AG08396 (cell line): ENCODE measurements around the gene FBXO48.

Experiments
- DNase-seq: peaks from one replicate; pipeline ENCODE4 v3.0.0; 2012; ENCODE audit warnings: low spot score, mixed read lengths

FBXO48 gene

DNA sequence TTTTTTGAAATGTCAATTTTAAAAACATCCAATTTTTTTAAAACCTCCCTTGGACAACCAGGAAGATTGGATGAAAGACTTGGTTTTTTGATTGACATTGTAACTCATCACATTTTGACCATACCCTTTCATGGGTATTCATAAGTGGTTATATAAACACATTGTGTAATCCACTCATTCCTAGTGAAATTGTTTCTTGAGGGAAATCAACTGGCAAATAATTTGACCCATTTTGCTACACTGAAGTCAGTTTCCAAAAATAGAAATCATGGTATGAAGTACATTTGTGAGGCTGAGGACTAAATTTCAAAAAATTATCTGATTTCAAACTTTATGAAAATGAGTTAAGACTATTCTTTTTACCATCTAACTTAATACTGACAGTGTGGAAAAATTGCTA is 31.5 kb downstream of the FBXO48 start:
- no peak for DNase-seq

DNA sequence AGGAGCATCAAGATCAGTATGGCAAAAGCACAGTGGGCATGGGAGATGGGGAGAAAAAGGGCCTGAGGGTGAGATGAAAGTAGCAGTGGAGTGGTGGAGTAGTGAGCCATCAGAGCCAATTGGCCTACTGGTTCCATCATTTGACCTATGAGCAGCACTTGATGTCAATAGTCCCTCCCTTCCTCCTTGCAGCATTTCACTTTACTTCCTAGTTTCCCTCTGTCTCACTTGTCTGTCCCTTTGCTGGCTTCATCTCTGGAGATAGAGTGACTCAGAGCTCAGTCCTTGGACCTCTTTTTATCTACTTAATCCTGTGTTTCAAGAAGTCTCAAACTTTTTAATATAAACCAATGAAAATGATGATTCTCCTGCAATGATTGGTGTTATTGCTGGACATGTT is 32.1 kb downstream of the FBXO48 start:
- no peak for DNase-seq

DNA sequence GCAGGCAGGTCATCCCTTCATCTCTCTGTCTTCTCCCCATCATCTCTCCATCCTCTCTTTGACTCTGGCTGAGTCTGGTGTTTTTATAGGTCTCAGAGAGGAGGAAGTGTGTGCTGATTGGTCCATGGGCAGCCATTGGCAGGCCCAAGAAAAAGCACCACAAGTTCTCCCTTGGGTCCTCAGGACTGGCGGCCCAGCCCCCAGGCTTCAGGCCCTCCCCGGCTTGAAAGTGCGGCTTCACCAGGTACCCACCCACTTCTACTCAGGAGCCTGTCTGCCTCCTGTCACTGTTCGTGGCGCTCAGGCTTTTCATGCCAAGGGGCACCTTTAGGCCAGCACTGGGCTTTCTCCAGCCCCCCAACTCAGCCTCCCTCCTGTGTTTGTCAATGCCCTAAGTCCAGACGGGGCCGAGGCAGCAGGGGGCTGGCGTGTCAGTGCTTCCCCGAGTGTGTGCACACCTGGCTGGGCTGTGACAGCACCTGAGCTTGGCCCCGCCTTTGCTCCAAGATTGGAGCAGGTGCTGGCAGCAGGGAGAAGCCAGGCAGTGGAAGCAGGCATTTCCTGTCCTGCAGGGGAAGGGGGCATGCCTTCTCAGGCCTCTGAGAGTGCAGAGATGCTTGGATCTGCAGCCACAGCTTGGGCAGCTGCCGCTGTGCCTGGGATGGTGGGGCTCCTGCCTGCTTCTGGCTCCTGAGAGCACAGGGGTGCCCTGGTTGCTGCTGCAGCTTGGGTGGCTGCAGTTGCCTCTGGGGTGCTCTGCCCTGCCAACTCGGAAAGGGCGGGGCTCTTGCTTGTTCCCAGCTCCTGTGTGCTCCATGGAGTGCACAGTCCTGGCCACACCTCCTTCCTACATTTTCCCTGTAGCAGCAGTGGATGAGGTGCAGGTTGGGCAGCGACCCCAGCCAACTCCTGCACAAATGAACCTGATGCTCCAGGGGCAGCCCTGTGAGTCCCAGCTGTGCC is 34.1 kb downstream of the FBXO48 start:
- DNase-seq, result no peak

DNA sequence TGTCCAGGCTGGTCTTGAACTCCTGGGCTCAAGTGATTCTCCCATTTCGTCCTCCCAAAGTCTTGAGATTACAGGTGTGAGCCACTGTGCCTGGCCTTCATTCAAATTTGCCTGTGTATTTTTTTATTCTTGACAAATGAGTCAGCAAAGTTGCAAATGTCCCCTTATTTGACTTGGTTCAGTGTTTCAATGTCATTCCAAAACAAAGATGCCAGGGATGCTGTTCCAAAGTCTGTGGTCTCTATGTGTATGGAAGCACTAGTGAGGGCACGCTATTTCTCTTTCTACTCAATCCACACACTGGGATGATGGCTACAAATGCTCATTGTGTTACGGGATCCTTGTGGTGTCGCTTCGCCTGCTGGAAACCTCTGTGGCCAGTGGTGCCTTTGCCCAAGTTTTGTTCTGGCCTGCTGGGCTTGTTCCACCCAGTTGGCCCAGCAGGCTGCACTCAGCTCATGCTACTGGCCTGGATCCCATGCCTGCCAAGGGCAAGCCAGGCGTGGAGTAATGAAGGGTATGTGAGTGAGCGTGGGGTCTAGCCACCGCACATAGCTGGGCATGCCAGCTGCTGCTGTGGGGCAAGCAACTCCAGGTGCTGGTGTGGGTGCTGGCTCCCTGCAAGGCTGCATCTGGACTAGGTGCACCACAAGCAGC is 35.6 kb downstream of the FBXO48 start:
- DNase-seq, result no peak

DNA sequence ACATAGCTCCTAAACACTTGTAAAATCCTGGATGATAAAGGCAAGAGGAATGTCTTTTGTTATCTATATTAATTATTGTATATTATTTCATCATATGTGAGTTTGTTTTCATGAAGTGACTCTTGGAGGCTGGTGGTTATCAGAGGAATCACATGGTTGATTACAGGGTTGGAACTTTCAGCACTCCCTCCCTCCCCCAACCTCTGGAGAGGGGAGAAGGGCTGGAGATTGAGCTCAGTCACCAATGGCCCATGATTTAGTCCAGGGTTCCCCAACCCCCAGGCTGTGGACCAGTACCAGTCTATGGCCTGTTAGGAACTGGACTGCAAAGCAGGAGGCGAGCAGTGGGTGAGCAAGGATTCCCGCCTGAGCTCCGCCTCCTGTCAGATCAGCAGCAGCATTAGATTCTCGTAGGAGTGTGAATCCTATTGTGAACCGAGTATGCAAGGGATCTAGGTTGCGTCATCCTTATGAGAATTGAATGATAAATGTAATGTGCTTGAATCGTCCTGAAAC is 37.7 kb downstream of the FBXO48 start:
- no peak for DNase-seq

DNA sequence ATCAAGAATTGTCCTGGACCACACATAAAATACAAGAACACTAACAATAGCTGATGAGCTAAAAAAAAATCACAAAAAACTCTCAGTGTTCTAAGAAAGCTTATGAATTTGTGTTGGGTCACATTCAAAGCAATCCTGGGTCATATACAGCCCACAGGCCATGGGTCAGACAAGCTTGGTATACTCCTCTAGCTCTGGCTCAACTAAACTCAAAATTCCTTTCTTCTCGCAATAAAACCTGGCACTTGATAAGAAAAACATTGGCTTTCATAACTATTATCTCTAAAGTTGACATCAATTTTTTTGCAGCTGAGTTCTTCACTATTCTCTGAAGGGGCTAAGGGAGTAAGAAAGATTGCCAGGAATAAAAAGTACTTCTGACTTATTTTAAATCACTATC is 38.3 kb downstream of the FBXO48 start:
- DNase-seq, result no peak

DNA sequence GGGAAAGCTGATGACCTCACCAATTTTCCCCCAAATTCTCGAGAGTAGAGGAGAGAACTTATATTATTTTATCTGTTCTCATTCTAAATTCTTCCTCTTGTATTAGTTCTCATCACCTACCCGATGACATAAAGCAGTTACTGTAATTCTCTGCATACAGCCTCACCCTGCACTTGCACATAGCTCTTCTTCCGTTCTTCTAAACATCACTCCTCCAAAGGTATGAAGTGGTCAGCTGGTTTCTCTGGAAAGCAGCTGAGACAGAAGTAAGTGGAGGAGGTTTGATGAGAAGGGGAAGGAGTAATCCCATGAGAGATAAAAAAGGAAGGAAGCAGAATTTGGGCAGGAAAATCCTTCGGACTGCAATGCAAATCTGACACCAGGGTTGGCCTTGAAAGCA is 39.0 kb downstream of the FBXO48 start:
- no peak for DNase-seq

DNA sequence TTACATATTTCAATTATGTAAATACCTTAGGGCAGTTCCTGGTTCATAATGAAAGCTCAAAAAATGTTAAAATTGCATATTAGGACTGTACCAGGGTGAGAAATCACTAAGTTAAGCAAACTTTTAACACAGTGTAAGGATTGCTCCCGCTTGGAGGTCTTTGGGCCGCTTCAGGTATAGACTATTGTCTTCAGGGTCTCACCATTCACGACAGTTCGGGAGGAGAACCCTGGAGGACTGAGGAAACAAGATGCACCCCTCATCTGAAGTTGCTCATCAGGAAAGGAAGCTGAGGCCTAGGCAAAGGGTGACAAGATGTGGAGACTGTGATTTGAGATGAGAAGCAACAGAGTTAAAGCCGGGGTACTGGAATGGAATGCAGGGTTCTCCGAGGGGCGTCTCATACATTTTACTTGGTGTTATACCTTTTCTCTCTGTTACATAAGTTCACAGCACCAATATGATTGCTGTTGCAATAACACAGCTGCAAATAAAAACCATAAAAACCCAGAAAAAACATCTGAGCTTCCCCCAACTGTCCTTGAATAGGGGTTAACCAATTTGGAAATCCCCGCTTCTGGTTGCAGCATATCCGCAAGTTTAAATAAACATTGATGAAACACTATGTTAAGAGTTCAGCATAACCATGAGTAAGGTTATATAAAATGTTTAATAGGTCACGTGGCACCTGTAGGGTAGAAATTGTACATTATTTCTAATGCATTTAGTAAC is 40.1 kb downstream of the FBXO48 start:
- DNase-seq, result peak; percentile 21

DNA sequence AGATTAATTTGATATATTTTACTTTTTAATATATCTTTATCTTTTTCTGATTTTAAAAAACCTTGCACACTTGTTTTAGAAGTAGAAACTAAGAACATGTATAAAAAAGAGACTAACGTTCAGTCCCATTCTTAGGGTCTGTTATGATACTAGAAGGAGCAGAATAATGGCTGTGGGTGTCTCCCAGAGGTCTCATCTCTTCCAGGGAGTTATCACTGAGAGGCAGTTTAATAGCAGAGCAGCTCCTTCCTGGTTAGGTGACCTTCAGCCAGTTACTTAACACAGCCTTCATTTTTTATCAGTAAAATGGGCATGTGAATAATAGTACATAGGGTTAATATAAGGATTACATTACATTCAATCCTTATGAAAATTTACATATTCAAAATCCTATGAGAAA is 40.6 kb downstream of the FBXO48 start:
- no peak for DNase-seq

DNA sequence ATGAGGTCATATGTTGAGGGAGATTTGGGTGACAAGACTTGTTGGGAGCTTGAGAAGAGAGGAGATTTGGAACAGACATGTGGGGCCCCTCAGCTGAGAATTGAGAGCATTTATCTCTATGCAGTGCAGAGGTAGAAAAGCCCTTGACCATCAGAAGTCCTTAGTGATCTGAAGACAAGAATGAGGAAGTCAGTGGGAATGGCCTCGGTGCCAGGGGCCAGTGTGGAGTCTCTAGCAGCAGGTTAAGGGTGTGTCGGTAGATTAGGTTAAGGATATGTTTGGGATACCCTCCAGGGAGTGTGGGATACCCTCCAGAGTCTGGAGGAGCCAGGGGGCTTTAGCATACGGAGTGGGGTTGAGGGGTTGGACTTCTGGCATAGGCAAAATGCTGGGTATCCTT is 41.6 kb downstream of the FBXO48 start:
- no peak for DNase-seq

DNA sequence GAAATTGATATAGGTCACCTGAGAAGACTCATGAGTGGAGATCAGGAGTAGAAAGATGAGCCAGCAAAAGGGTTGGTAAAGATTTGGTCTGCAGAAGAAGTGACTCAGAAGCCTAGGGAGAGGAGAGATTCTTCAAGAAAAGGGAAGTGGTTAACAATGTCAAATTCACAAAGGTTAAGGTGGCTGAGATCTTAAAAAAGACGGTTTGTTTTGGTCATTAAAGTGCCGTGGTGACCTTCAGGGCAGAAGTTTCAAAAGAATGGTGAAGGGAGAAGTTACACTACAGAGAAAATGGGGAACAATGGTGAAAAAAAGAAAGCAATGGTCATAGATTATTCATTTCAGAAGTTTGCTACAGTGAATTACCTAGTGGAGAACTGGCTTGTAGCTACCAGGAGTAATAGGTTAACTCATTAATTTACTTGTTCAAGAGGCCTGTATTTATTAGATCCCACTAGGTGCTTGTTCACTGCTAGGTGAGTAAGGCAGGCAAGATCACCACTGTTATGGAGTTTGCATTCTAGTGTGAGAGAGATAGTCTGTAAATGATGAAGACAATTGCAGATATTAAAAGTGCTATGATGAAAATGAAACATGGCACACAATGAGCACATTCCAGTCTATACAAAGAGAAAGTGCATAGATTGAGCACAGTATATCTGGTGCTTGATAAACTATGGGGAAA is 43.0 kb downstream of the FBXO48 start:
- no peak for DNase-seq

DNA sequence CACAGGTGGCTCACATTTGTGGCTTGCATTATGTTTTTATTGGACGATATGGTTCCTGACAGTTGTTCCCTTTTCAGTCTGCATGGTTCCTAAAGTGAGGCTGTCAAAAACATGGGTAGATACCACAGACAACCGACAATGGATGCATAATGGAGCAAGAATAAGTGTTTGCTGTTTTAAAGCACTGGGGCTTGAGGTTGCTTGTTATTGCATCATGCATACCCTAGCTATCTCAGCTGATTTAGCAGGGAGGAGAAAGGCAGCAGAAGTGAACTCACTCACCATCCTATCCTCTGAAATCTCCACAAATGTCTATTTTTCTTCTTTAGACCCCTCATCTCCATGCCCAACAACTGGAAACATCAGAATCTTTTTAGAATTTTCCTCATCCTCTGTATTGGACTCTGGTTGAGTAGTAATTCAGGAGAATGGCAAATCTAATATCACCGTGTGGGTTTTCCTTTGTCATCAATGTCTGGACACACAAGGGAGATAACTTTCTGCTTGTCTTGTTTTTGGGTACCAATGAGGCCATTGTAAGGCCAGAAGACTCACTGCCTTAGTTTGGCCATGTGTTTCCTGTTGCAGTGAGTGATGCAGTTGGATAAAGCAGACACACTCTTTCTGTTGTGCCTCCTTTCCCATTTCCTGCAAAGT is 46.7 kb downstream of the FBXO48 start:
- DNase-seq, result no peak

DNA sequence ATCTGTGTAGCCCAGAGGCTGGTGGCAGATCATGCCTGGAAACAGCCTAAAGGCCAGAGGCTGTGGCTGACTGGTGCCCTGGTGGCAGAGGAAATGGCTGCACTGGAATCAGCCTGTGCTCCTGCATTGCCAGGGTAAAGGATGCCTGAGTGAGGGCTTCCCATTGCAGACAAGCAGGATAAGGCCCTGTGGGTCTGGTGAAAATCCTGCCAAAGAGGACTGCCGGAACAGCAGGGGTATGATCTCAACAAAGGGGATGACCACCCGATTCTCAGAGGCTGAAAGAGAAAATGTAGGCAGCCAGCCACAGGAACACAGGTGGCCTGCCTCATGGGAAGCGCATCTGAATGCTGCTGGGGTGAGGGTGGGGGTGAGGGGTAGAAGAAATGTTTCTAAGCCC is 48.2 kb downstream of the FBXO48 start:
- no peak for DNase-seq

DNA sequence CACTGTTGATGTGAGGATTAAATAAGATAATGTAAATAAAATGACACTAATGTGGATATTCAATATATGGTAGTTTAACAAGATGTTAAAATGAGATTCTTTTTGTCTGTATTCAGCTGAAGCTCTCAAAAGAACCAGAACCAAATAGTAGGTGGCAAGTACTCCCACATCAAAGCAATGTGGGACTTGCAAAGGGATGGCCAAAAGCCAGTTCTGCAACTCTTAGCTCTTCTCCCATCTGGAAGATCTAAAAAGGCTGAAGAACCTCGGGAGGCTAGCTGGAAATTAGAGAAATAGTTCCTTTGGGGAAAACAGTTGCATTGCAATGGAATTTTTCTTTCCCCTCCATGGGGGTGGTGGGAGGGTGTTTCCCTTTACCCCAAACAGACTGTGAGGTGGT is 48.7 kb downstream of the FBXO48 start:
- no peak for DNase-seq

DNA sequence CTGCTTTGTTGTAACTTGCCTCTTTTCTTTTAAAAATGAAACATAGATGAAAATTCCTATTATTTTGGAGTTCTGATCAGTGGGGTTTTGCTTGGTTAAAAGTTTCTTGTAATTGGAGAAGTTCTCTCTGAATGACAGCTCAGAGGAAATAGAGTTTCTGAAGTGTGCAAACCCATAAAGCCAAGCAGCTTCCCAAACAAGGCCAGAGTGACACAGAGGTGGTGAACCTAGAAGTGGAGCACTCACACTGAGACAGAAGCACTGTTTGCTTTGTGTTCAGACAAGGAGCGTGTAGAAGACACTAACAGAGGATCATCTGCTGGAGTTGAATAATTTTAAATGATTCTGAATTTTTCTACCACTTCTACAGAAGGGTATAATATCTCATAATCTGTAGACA is 49.2 kb downstream of the FBXO48 start:
- DNase-seq, result no peak

DNA sequence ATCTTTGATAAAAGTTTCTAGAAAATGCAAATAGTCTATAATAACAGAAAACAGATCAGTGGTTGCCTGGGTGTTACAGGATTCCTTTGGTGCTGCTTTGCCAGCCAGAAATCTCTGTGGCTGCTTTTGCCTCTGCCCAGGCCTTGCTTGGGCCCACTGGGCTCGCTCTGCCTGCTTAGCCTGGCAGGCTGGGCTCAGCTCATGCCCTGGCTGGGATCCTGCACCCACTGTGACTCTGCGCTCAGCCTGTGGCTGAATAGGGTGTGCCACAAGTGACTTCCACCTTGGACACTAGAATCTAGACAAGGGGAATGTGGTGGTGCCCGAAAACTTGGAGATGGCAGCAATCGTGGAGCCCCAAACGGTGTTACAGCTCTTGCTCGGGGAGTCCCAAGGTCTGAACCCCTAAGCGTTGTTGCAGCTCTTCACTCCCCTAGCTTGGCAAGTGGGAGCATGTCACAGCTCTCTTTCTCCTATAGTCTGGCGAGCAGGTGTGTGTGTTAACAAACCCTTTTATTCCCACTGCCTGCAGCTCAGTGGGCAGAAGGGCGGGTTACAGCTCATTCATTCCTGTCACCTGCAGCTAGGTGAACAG is 50.9 kb downstream of the FBXO48 start:
- DNase-seq, result no peak

DNA sequence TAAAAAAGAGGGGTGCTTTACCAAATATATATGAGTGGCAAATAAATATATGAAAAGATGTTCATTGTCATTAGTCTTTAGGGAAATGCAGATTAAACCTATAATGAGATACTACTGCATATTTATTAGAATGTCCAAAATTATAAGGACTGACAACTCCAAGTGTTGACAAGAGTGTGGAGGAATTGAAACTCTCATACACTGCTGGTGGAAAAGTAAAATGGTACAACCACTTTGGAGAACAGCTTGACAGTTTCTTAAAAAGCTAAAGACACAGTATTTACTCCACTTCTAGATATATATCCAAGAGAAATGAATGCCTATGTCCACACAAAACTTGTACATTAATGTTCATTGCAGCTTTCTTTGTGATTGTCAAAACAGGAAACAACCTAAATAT is 51.6 kb downstream of the FBXO48 start:
- DNase-seq, result no peak

DNA sequence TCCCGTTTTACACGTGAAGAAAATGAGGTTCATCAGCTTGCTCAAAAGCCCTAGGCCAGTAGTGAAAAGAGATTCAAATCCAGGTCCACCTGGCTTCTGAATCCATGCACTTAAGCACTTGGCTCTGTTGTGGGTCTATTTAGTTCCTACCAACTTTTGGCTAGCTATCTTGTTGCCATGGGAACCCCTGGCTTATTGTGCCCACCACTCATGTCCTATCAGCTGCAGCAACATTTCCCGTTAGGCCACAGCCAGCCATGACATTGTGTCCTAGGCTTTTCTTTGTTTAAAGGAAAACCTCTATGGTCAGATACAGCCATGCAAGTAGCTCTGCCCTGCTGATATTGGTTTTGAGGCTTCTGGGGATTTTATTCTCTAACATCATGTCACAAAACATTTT is 52.2 kb downstream of the FBXO48 start:
- DNase-seq, result no peak

DNA sequence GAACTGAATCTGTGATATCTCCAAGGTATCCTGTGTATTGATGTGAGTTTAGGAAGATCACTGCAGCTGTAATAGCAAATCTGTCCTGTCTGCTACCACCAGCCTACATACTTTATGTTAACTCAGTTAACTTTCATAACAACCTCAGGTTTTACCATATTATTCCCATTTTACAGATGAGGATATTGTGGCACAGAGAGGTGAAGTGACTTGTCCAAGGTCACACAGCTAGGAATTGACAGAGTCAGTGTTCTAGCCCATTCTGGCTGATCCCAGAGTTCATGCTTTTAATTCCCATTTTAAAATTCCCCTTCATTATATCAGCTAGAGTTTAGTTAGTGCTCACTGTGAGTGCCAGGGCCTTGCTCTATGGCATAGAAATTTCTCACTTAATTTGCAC is 52.6 kb downstream of the FBXO48 start:
- DNase-seq, result no peak

DNA sequence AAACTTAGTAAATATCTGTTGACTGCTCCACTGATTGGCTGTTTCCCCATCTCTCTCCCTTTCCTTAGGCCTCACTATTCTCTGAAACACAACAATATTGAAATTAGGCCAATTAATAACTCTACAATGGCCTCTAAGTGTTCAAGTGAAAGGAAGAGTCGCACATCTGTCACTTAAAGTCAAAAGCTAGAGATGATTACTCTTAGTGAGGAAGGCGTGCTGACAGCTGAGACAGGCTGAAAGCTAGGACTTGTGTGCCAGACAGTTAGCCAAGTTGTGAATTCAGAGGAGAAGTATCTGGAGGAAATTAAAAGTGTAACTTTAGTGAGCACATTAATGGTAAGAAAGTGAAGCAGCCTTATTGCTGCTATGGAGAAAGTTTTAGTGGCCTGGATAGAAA is 53.6 kb downstream of the FBXO48 start:
- no peak for DNase-seq
